HT-29 (cell line): ENCODE data around the gene FBXL16. TPM values are rescaled to one million over a fixed set of nuclear protein-coding genes. Genes with fewer than 3 reads are reported as not detected.

Experiments used
- DNase-seq: peaks from one replicate; pipeline ENCODE4 v3.0.0-alpha.2; 2015; ENCODE audit warnings: low spot score
- total RNA-seq: library from RNA; depleted of rRNA; stranded (reverse); fragments of >200 nt; shearing (Covaris generic); gene quantifications from 2 replicates; pipeline ENCODE4 v1.2.3, GENCODE V29; 2014

The FBXL16 gene
- total RNA-seq, 1 experiment from 2014 or later, result 1.5 TPM

- no peak for DNase-seq
Observed at GRCh38 chr16:710500-711075, 5.0 kb upstream of the FBXL16 start.

GRCh38 chr16:709566-710499 is 4.2 kb upstream of the FBXL16 start:
- DNase-seq, result peak; percentile 64

- DNase-seq, result no peak
Observed at GRCh38 chr16:708959-709358, 3.4 kb upstream of the FBXL16 start.

- no peak for DNase-seq
Observed at GRCh38 chr16:708019-708418, 2.4 kb upstream of the FBXL16 start.

- DNase-seq, result no peak
Observed at GRCh38 chr16:707062-707538, 1.5 kb upstream of the FBXL16 start.

- DNase-seq, result no peak
Observed at GRCh38 chr16:706189-707061, 824 bp upstream of the FBXL16 start.

- no peak for DNase-seq
Observed at GRCh38 chr16:704552-705380, 835 bp downstream of the FBXL16 start.

GRCh38 chr16:704047-704446 is 1.6 kb downstream of the FBXL16 start:
- no peak for DNase-seq

- DNase-seq, result no peak
Observed at GRCh38 chr16:703406-703805, 2.2 kb downstream of the FBXL16 start.

- DNase-seq, result no peak
Observed at GRCh38 chr16:702341-702740, 3.3 kb downstream of the FBXL16 start.

- no peak for DNase-seq
Observed at GRCh38 chr16:700684-701584, 4.7 kb downstream of the FBXL16 start.

- DNase-seq, result no peak
Observed at GRCh38 chr16:698911-699671, 6.5 kb downstream of the FBXL16 start.

GRCh38 chr16:695355-696089 is 10.1 kb downstream of the FBXL16 start:
- DNase-seq, result peak; percentile 66

- no peak for DNase-seq
Observed at GRCh38 chr16:694863-695354, 10.7 kb downstream of the FBXL16 start.

GRCh38 chr16:694187-694862 is 11.3 kb downstream of the FBXL16 start:
- DNase-seq, result no peak

- no peak for DNase-seq
Observed at GRCh38 chr16:693766-694165, 11.8 kb downstream of the FBXL16 start.

- no peak for DNase-seq
Observed at GRCh38 chr16:693364-693763, 12.2 kb downstream of the FBXL16 start.
